BJ (cell line): ENCODE results near the gene MPL. TPM values are rescaled to one million over a fixed set of nuclear protein-coding genes. Genes with fewer than 3 reads are reported as not detected.

Experiments used
- CTCF ChIA-PET: fragments of 350-600 bp; formaldehyde crosslinking; extraction: SDS; loops from one replicate; lab custom pipeline; 2021; ENCODE audit warnings: antibody characterized with exemption, inconsistent platforms; lab: Yijun Ruan, JAX
- POLR2A ChIA-PET: fragments of 300-600 bp; sonication (Branson Sonifier 250); formaldehyde crosslinking; extraction: SDS; loops from one replicate; lab custom pipeline; 2021; ENCODE audit warnings: antibody characterized with exemption; lab: Charles Lee
- DNase-seq: peaks from one replicate; pipeline ENCODE4 v3.0.0-alpha.2; 2011; ENCODE audit warnings: low read depth
- H3K27me3 ChIP-seq: 2 replicates; pipeline ENCODE4 v1.6.0; 2011; ENCODE audit warnings: low read length; ENCODE audit not compliant: control insufficient read depth, insufficient read depth
- H3K36me3 ChIP-seq: 2 replicates; pipeline ENCODE4 v1.5.1; 2011; ENCODE audit warnings: low read length; ENCODE audit not compliant: control insufficient read depth, insufficient read depth
- H3K4me3 ChIP-seq: 2 replicates; pipeline ENCODE4 v1.5.1; 2011; ENCODE audit warnings: low read depth, mild to moderate bottlenecking, control low read depth, low read length
- polyA plus RNA-seq: library from polyadenylated mRNA; depleted of rRNA; stranded (reverse); fragments of >200 nt; gene quantifications from 2 replicates; pipeline ENCODE4 v1.2.3, GENCODE V29; 2011
- TF ChIP-seq, protein P1 (sequence below): IDR thresholded peaks from 2 replicates; pipeline ENCODE4 v1.5.1; 2011; ENCODE audit warnings: low read depth, mild to moderate bottlenecking, control low read depth, inconsistent platforms, low read length, moderate library complexity; ENCODE audit not compliant: insufficient read depth

The MPL gene
- polyA plus RNA-seq, 1 experiment, result not detected

DNA sequence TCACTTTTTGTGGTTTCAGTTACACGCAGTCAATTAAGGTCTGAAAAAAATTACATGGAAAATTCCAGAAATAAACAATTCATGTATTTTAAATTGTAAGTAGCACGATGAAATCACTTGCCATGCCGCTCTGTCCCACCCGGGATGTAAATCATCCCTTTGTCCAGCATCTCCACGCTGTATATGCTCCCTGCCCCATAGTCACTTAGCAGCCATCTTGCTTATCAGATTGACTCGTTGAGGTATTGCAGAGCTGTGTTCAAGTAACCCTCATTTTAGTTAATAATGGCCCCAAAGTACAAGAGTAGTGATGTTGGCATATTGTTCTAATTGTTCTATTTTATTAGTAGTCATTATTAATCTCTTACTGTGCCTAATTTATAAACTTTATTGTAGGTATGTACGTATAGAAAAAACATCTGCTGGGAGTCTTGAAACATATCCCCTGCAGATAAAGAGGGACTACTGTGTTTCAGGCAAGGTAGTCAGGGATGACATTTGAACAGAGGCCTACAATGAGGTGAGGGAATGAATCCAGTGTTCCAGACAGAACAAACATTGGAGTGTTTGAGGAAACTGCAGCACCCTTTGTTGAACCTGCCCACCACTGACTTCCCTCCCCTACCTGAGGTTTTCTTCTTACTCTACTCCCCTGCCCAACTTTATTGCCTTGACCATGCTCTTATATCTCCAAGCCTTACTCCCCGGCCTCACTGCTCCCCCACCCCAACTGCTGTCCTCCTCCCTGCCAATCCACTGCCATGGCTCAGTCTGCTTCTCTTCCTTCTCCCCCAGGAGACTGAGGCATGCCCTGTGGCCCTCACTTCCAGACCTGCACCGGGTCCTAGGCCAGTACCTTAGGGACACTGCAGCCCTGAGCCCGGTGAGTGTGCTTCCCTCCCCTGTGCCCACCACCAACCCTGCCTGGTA lies 14.1 kb downstream of the MPL start:
- peaks cover 6% of the 10 kb centered on the region for H3K27me3 ChIP-seq
- TF ChIP-seq, protein P1, sequence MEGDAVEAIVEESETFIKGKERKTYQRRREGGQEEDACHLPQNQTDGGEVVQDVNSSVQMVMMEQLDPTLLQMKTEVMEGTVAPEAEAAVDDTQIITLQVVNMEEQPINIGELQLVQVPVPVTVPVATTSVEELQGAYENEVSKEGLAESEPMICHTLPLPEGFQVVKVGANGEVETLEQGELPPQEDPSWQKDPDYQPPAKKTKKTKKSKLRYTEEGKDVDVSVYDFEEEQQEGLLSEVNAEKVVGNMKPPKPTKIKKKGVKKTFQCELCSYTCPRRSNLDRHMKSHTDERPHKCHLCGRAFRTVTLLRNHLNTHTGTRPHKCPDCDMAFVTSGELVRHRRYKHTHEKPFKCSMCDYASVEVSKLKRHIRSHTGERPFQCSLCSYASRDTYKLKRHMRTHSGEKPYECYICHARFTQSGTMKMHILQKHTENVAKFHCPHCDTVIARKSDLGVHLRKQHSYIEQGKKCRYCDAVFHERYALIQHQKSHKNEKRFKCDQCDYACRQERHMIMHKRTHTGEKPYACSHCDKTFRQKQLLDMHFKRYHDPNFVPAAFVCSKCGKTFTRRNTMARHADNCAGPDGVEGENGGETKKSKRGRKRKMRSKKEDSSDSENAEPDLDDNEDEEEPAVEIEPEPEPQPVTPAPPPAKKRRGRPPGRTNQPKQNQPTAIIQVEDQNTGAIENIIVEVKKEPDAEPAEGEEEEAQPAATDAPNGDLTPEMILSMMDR, result no peak
- H3K36me3 ChIP-seq, result no peaks in the 10 kb centered on the region; the same call in 1 of the 2 replicates
- no peak for DNase-seq
- no peak overlapping the region for H3K4me3 ChIP-seq
- POLR2A ChIA-PET, result no interaction called here
- CTCF ChIA-PET, result no interaction called here

DNA sequence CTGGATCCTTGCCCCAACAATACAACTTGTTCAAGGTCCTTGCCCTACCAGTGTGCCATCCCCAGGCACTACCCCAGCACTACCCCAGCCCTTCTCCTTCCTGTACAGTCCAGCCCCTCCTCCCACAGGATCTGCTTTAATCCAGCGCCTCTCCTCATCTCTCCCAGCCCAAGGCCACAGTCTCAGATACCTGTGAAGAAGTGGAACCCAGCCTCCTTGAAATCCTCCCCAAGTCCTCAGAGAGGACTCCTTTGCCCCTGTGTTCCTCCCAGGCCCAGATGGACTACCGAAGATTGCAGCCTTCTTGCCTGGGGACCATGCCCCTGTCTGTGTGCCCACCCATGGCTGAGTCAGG lies 14.7 kb downstream of the MPL start:
- POLR2A ChIA-PET, result no interaction called here
- Histone ChIP-seq H3K36me3 (no peaks in the 10 kb centered on the region; the same call in 1 of the 2 replicates), H3K27me3 (peaks cover 6% of the 10 kb centered on the region), H3K4me3 (no peak overlapping the region)
- TF ChIP-seq, protein P1, result no peak
- no peak for DNase-seq
- CTCF ChIA-PET, result interaction anchor here (1.4 kb wide), 1 partner anchor 12 kb away, joined by 4 read pairs; no protein-coding TSS in a partner anchor

DNA sequence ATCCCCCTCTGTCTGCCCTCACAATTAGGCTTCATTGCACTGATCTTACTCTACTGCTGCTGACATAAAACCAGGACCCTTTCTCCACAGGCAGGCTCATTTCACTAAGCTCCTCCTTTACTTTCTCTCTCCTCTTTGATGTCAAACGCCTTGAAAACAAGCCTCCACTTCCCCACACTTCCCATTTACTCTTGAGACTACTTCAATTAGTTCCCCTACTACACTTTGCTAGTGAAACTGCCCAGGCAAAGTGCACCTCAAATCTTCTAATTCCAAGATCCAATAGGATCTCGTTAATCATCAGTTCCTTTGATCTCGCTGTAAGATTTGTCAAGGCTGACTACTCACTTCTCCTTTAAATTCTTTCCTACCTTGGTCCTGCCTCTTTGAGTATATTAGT lies 15.3 kb downstream of the MPL start:
- Histone ChIP-seq H3K36me3 (no peaks in the 10 kb centered on the region; the same call in 1 of the 2 replicates), H3K27me3 (peaks cover 5% of the 10 kb centered on the region), H3K4me3 (no peak overlapping the region)
- ChIA-PET CTCF (interaction anchor here (1.4 kb wide), 1 partner anchor 12 kb away, joined by 4 read pairs; no protein-coding TSS in a partner anchor), POLR2A (no interaction called here)
- TF ChIP-seq, protein P1, result no peak
- no peak for DNase-seq

DNA sequence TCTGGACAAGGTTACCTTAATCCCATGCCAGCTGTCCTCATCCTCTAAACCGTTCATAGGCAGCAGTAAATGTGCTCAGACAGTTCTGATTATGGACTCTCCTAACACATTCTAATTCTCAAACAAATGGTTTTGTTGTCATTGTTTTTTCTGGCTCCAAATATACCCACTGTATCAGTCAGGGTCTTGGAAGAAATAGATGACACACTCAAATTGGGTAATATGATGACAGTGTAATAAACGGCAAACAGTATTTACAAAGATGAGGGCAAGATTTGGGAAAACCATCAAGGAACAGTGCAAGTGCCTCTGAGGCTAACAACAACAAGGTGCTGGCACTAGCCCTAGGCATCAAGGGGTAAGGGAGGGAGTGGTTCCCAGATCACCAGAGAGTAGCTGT lies 16.9 kb downstream of the MPL start:
- Histone ChIP-seq H3K36me3 (no peaks in the 10 kb centered on the region; the same call in 1 of the 2 replicates), H3K4me3 (no peak overlapping the region), H3K27me3 (no peaks in the 10 kb centered on the region)
- ChIA-PET POLR2A (no interaction called here), CTCF (no interaction called here)
- TF ChIP-seq, protein P1, result no peak
- no peak for DNase-seq

DNA sequence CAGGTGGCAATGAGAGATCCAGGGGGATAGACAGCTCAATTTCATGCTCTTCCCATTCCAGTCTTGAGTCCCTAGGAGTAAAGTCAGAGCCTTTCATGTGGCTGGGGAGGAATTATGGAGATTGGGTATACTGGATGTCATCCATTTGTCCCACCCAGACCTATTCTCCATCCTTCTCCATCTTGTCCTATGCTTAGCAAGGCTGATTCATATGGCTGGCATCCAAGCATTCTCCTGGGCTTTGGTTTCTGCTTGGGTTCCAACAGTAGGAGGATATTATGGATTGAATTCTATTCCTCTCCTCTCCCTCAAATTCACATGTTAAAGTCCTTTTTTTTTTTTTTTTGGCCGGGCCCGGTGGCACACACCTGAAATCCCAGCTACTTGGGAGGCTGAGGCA lies 17.3 kb downstream of the MPL start:
- no peaks in the 10 kb centered on the region; the same call in 1 of the 2 replicates for H3K36me3 ChIP-seq
- POLR2A ChIA-PET, result no interaction called here
- DNase-seq, result no peak
- TF ChIP-seq, protein P1, result no peak
- H3K27me3 ChIP-seq, result no peaks in the 10 kb centered on the region
- H3K4me3 ChIP-seq, result no peak overlapping the region
- CTCF ChIA-PET, result no interaction called here
